HEK293 (cell line): Measurements from ENCODE around the gene DGUOK.

Experiments used
- HIC1 ChIP-seq: fragments of 450-650 bp; formaldehyde crosslinking; IDR thresholded peaks from 2 replicates; pipeline ENCODE4 v1.5.1; 2016; ENCODE audit warnings: missing biosample characterization, missing genetic modification characterization
- MYNN ChIP-seq: fragments of 450-650 bp; formaldehyde crosslinking; IDR thresholded peaks from 2 replicates; pipeline ENCODE4 v1.5.1; 2016; ENCODE audit warnings: missing biosample characterization, missing genetic modification characterization, borderline replicate concordance
- PRDM10 ChIP-seq: fragments of 450-650 bp; formaldehyde crosslinking; IDR thresholded peaks from 2 replicates; pipeline ENCODE4 v1.5.1; 2016; ENCODE audit warnings: missing biosample characterization, missing genetic modification characterization
- REPIN1 ChIP-seq: fragments of 450-650 bp; formaldehyde crosslinking; IDR thresholded peaks from 2 replicates; pipeline ENCODE4 v1.5.1; 2017; ENCODE audit warnings: missing biosample characterization, missing genetic modification characterization, low read depth
- SALL2 ChIP-seq: fragments of 450-650 bp; formaldehyde crosslinking; IDR thresholded peaks from 2 replicates; pipeline ENCODE4 v1.5.0; 2017; ENCODE audit warnings: missing biosample characterization, mild to moderate bottlenecking, missing genetic modification characterization, borderline replicate concordance
- SP2 ChIP-seq: fragments of 450-650 bp; formaldehyde crosslinking; IDR thresholded peaks from 2 replicates; pipeline ENCODE4 v1.5.1; 2016; ENCODE audit warnings: missing biosample characterization, missing genetic modification characterization
- WT1 ChIP-seq: fragments of 450-650 bp; formaldehyde crosslinking; IDR thresholded peaks from 2 replicates; pipeline ENCODE4 v1.5.1; 2016; ENCODE audit warnings: missing biosample characterization, missing genetic modification characterization
- ZIC2 ChIP-seq: fragments of 450-650 bp; formaldehyde crosslinking; IDR thresholded peaks from 2 replicates; pipeline ENCODE4 v1.5.1; 2016; ENCODE audit warnings: missing biosample characterization, missing genetic modification characterization
- ZNF335 ChIP-seq: fragments of 450-650 bp; formaldehyde crosslinking; conservative IDR thresholded peaks from 2 replicates; pipeline ENCODE4 v1.5.1; 2016; ENCODE audit warnings: missing biosample characterization, missing genetic modification characterization
- ZNF423 ChIP-seq: fragments of 450-650 bp; formaldehyde crosslinking; IDR thresholded peaks from 2 replicates; pipeline ENCODE4 v1.5.1; 2016; ENCODE audit warnings: missing biosample characterization, missing genetic modification characterization
- ZNF426 ChIP-seq: fragments of 450-650 bp; formaldehyde crosslinking; IDR thresholded peaks from 2 replicates; pipeline ENCODE4 v1.5.1; 2017; ENCODE audit warnings: missing biosample characterization, missing genetic modification characterization, mild to moderate bottlenecking, inconsistent platforms, moderate library complexity
- ZNF558 ChIP-seq: fragments of 450-650 bp; formaldehyde crosslinking; IDR thresholded peaks from 2 replicates; pipeline ENCODE4 v1.5.1; 2016; ENCODE audit warnings: missing biosample characterization, missing genetic modification characterization
- ZNF660 ChIP-seq: fragments of 450-650 bp; IDR thresholded peaks from 2 replicates; pipeline ENCODE4 v1.5.1; 2018; ENCODE audit warnings: missing biosample characterization, mild to moderate bottlenecking, missing genetic modification characterization
- ZNF707 ChIP-seq: fragments of 450-650 bp; formaldehyde crosslinking; IDR thresholded peaks from 2 replicates; pipeline ENCODE4 v1.5.1; 2016; ENCODE audit warnings: missing biosample characterization, missing genetic modification characterization
- ZSCAN16 ChIP-seq: fragments of 450-650 bp; formaldehyde crosslinking; IDR thresholded peaks from 2 replicates; pipeline ENCODE4 v1.5.1; 2016; ENCODE audit warnings: missing biosample characterization, missing genetic modification characterization
- TF ChIP-seq, protein P1 (sequence below): fragments of 450-650 bp; formaldehyde crosslinking; IDR thresholded peaks from 2 replicates; pipeline ENCODE4 v1.5.1; 2016; ENCODE audit warnings: missing biosample characterization, missing genetic modification characterization, low read depth
- TF ChIP-seq, protein P2 (sequence below): fragments of 450-650 bp; formaldehyde crosslinking; IDR thresholded peaks from 2 replicates; pipeline ENCODE4 v1.5.1; 2016; ENCODE audit warnings: missing biosample characterization, missing genetic modification characterization
- TF ChIP-seq, protein P3 (sequence below): fragments of 450-650 bp; formaldehyde crosslinking; IDR thresholded peaks from 2 replicates; pipeline ENCODE4 v1.5.1; 2017; ENCODE audit warnings: missing biosample characterization, missing genetic modification characterization

The DGUOK gene

GRCh38 chr2:73981081-73982001, 54.7 kb downstream of the DGUOK start (continued):
- TF ChIP-seq ZNF335 (tag by site-specific recombination) (peak; percentile 61), ZNF660 (tag by site-specific recombination) (no peak), ZNF426 (tag by site-specific recombination) (no peak), ZSCAN16 (tag by site-specific recombination) (no peak), ZNF423 (tag by site-specific recombination) (0 out of 2 replicates have a peak, but pooled peaks have one; percentile 46), PRDM10 (peak; percentile 91), ZIC2 (tag by site-specific recombination) (no peak), MYNN (no peak), HIC1 (no peak), WT1 (tag by site-specific recombination) (no peak), ZNF558 (tag by site-specific recombination) (no peak), SALL2 (tag by site-specific recombination) (no peak), ZNF707 (tag by site-specific recombination) (no peak), REPIN1 (tag by site-specific recombination) (no peak), SP2 (tag by site-specific recombination) (peak; percentile 58)
- TF ChIP-seq, protein P1, sequence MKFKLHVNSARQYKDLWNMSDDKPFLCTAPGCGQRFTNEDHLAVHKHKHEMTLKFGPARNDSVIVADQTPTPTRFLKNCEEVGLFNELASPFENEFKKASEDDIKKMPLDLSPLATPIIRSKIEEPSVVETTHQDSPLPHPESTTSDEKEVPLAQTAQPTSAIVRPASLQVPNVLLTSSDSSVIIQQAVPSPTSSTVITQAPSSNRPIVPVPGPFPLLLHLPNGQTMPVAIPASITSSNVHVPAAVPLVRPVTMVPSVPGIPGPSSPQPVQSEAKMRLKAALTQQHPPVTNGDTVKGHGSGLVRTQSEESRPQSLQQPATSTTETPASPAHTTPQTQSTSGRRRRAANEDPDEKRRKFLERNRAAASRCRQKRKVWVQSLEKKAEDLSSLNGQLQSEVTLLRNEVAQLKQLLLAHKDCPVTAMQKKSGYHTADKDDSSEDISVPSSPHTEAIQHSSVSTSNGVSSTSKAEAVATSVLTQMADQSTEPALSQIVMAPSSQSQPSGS (tag by site-specific recombination) = no peak
- TF ChIP-seq, protein P2, sequence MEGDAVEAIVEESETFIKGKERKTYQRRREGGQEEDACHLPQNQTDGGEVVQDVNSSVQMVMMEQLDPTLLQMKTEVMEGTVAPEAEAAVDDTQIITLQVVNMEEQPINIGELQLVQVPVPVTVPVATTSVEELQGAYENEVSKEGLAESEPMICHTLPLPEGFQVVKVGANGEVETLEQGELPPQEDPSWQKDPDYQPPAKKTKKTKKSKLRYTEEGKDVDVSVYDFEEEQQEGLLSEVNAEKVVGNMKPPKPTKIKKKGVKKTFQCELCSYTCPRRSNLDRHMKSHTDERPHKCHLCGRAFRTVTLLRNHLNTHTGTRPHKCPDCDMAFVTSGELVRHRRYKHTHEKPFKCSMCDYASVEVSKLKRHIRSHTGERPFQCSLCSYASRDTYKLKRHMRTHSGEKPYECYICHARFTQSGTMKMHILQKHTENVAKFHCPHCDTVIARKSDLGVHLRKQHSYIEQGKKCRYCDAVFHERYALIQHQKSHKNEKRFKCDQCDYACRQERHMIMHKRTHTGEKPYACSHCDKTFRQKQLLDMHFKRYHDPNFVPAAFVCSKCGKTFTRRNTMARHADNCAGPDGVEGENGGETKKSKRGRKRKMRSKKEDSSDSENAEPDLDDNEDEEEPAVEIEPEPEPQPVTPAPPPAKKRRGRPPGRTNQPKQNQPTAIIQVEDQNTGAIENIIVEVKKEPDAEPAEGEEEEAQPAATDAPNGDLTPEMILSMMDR (tag by site-specific recombination) = peak; percentile 63; the same call in 1 of the 2 replicates
- TF ChIP-seq, protein P3, sequence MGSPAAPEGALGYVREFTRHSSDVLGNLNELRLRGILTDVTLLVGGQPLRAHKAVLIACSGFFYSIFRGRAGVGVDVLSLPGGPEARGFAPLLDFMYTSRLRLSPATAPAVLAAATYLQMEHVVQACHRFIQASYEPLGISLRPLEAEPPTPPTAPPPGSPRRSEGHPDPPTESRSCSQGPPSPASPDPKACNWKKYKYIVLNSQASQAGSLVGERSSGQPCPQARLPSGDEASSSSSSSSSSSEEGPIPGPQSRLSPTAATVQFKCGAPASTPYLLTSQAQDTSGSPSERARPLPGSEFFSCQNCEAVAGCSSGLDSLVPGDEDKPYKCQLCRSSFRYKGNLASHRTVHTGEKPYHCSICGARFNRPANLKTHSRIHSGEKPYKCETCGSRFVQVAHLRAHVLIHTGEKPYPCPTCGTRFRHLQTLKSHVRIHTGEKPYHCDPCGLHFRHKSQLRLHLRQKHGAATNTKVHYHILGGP = no peak
- TF ChIP-seq, all 188 proteins: peak for 23
